ENCODE data around the gene LCE1A.

Gene LCE1A

DNA sequence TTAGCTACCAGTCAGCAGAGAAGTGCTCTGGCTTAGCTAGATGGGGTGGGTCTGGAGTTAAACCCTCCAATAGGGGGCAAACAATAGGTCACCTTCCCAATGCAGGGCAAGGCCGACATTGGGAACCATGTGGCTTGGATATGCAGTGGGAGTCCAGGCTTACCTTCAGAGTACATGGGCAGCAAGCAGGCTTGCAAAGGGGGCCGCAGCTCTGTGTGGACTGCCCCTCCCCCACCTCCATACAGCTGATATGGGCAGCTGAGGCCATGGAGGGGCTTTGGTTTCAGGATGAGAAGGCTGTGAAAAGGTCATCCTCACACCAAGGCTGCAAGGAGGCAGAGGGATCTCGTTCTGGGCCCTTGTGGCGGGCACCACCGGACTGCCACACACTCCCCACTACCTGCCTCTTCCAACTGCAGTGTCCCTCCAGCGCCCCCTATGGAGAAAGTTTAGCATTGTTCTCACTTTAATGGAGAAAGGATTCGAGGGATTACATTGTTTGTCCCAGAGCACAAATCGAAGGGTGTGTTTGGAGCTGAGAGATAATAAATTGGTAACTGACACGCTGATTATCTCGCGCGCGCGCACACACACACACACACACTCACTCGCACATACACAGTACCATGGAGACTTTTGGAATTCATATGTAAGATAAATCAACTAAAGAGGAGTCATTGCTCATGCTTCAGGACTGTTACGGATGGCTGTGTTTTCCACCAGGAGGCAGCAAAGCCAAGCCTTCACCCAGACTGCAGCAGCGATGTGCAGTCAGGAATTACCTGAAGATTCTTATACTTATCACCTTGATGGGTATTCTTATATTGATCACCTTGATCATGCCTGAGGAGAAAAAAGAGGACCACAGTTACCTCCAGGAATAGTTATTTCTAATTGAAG, 43.8 kb downstream of the LCE1A start:
- DNase-seq, result no peak

DNA sequence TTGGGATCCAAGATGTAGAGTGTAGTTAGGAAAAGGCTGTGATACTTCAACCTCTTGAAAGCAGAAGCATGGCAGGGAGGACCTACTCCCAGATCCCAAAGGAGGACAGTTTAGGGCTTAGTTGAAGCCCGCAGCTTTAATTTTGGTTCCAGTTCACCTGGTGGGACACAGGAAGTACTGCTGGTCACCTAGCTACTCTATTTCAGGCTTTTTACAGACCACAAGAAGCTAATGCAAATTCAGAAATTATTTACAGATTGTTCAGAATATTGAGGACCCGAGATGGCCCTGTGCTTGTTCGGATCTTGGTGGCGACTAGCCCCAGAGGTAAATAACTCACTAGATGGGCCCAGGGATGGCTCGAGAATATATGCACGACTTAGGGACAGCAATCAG, 44.5 kb downstream of the LCE1A start:
- no peak for DNase-seq

DNA sequence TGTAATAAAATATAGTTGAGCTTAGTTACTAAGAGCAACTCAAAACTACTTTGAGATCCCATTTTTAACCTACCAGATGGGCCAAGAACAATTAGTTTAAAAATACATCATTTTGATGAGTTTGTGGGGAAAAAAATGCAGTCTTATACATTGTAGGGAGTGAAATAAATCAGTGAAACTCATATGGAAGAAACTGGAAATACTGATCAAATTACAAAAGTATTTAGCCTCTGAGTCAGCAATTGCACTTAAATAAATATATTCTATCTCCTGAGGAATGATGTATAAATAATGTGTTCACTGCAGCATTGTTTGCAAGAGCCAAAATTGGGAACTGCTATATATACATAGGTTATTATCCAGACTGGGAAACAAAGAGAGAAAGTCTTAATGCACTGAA, 46.2 kb downstream of the LCE1A start:
- DNase-seq, result no peak

DNA sequence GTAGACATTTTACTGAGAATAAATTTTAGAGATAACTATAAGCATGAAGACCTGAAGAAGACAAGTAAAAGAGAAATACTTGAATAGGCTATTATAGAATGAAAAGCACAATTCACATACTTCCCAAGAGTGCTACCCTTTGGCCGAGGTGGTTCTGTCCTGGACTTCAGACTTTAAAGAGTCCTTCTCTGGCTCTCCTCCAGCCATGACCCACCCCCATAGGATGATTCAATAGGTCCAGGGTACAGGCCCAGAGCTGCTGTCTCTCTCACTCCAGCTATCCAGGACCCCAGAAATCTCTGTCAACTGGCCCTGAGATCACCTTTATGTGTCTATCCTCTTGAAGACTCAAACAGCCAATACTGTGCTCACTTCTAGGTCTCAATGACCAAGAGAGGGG, 49.6 kb downstream of the LCE1A start:
- no peak for DNase-seq

All from activated naive CD4-positive, alpha-beta T cell treated with anti-CD3 and anti-CD28 coated beads, Interleukin-2, amount 50 U/mL, for 16 hours (primary cell).